ENCODE measurements around the gene PRSS2. TPM values are rescaled to one million over a fixed set of nuclear protein-coding genes. Genes with fewer than 3 reads are reported as not detected.

The PRSS2 gene
- total RNA-seq, 1 experiment from 2014 or later = 0.40 TPM

GRCh38 chr7:142790056-142790455, 19.3 kb downstream of the PRSS2 start:
- DNase-seq (no peak), ATAC-seq (no peak)
- no peaks in the 10 kb centered on the region for H3K79me2 ChIP-seq (ENCODE audit: low read length)
- no peak overlapping the region for H3K4me2 ChIP-seq (ENCODE audit: low read length)
- no peak for TF ChIP-seq EZH2phosphoT487 (IDR thresholded peaks at IDR 0.05; ENCODE audit: borderline replicate concordance, low read length)
- no peak for TF ChIP-seq CTCF (conservative IDR thresholded peaks at IDR 0.05; ENCODE audit: low read depth, low read length)
- TF ChIP-seq EZH2 (IDR thresholded peaks at IDR 0.05; ENCODE audit: low read length, unreplicated experiment) = no peak
- H3K9me3 ChIP-seq (ENCODE audit: low read length) = no peaks in the 10 kb centered on the region
- no peak overlapping the region for H2AFZ ChIP-seq (ENCODE audit: low read length)
- BruUV-seq (replicated peaks) = no TSS peak
- CTCF ChIA-PET = no interaction called here
- H4K20me1 ChIP-seq (ENCODE audit: low read length) = no peaks in the 10 kb centered on the region
- no peaks in the 10 kb centered on the region for H3K9me2 ChIP-seq (replicated peaks; ENCODE audit: low read length)
- H3K27me3 ChIP-seq (ENCODE audit: low read length) = no peaks in the 10 kb centered on the region
- H3K4me3 ChIP-seq (ENCODE audit: low read length) = no peak overlapping the region
- intact Hi-C loops (cut with micrococcal nuclease) = no loop called here
- H3K9ac ChIP-seq (ENCODE audit: low read length) = no peak overlapping the region
- H3K36me3 ChIP-seq (ENCODE audit: low read depth, low read length) = no peaks in the 10 kb centered on the region
- no peak overlapping the region for H3K27ac ChIP-seq (ENCODE audit: low read length)
- peaks cover 35% of the 10 kb centered on the region for H3K4me1 ChIP-seq (ENCODE audit: insufficient read depth, low read length)
- H3F3A ChIP-seq (ENCODE audit: low read length, unreplicated experiment) = no peaks in the 10 kb centered on the region
- POLR2A ChIA-PET (ENCODE audit: unreplicated experiment) = interaction anchor here (0.6 kb wide), 1 partner anchor 122 kb away, joined by 3 read pairs; no protein-coding TSS in a partner anchor

GRCh38 chr7:142790555-142790954, 19.8 kb downstream of the PRSS2 start:
- no peak overlapping the region for H3K4me2 ChIP-seq (ENCODE audit: low read length)
- H3K9me2 ChIP-seq (replicated peaks; ENCODE audit: low read length) = no peaks in the 10 kb centered on the region
- ATAC-seq (no peak), DNase-seq (peak; percentile 44)
- H3K9me3 ChIP-seq (ENCODE audit: low read length) = no peaks in the 10 kb centered on the region
- no peaks in the 10 kb centered on the region for H4K20me1 ChIP-seq (ENCODE audit: low read length)
- ChIA-PET POLR2A (ENCODE audit: unreplicated experiment) (interaction anchor here (0.6 kb wide), 1 partner anchor 123 kb away, joined by 3 read pairs; no protein-coding TSS in a partner anchor), CTCF (no interaction called here)
- no peaks in the 10 kb centered on the region for H3K27me3 ChIP-seq (ENCODE audit: low read length)
- no peaks in the 10 kb centered on the region for H3K36me3 ChIP-seq (ENCODE audit: low read depth, low read length)
- H3K9ac ChIP-seq (ENCODE audit: low read length) = no peak overlapping the region
- TF ChIP-seq EZH2 (IDR thresholded peaks at IDR 0.05; ENCODE audit: low read length, unreplicated experiment) (no peak), CTCF (conservative IDR thresholded peaks at IDR 0.05; ENCODE audit: low read depth, low read length) (no peak), EZH2phosphoT487 (IDR thresholded peaks at IDR 0.05; ENCODE audit: borderline replicate concordance, low read length) (no peak)
- peaks cover 2% of the 10 kb centered on the region for H3K79me2 ChIP-seq (ENCODE audit: low read length)
- no peak overlapping the region for H3K27ac ChIP-seq (ENCODE audit: low read length)
- peaks cover 40% of the 10 kb centered on the region for H3K4me1 ChIP-seq (ENCODE audit: insufficient read depth, low read length)
- no TSS peak for BruUV-seq (replicated peaks)
- intact Hi-C loops (cut with micrococcal nuclease) = no loop called here
- H2AFZ ChIP-seq (ENCODE audit: low read length) = no peak overlapping the region
- no peak overlapping the region for H3K4me3 ChIP-seq (ENCODE audit: low read length)
- H3F3A ChIP-seq (ENCODE audit: low read length, unreplicated experiment) = no peaks in the 10 kb centered on the region

GRCh38 chr7:142791502-142791901, 20.7 kb downstream of the PRSS2 start:
- no TSS peak for BruUV-seq (replicated peaks)
- H3K36me3 ChIP-seq (ENCODE audit: low read depth, low read length) = no peaks in the 10 kb centered on the region
- no peaks in the 10 kb centered on the region for H3K9me3 ChIP-seq (ENCODE audit: low read length)
- no peak overlapping the region for H2AFZ ChIP-seq (ENCODE audit: low read length)
- no peaks in the 10 kb centered on the region for H3K9me2 ChIP-seq (replicated peaks; ENCODE audit: low read length)
- peaks cover 11% of the 10 kb centered on the region for H3K79me2 ChIP-seq (ENCODE audit: low read length)
- no peaks in the 10 kb centered on the region for H3F3A ChIP-seq (ENCODE audit: low read length, unreplicated experiment)
- peaks cover 50% of the 10 kb centered on the region for H3K4me1 ChIP-seq (ENCODE audit: insufficient read depth, low read length)
- ATAC-seq = no peak
- intact Hi-C loops (cut with micrococcal nuclease) = no loop called here
- H3K27me3 ChIP-seq (ENCODE audit: low read length) = no peaks in the 10 kb centered on the region
- H3K4me3 ChIP-seq (ENCODE audit: low read length) = no peak overlapping the region
- POLR2A ChIA-PET (ENCODE audit: unreplicated experiment) = interaction anchor here (0.6 kb wide), 1 partner anchor 44 kb away, joined by 3 read pairs; no protein-coding TSS in a partner anchor
- no peak overlapping the region for H3K4me2 ChIP-seq (ENCODE audit: low read length)
- CTCF ChIA-PET = no interaction called here
- no peak overlapping the region for H3K9ac ChIP-seq (ENCODE audit: low read length)
- no peak for TF ChIP-seq EZH2 (IDR thresholded peaks at IDR 0.05; ENCODE audit: low read length, unreplicated experiment)
- no peak for TF ChIP-seq EZH2phosphoT487 (IDR thresholded peaks at IDR 0.05; ENCODE audit: borderline replicate concordance, low read length)
- no peak for TF ChIP-seq CTCF (conservative IDR thresholded peaks at IDR 0.05; ENCODE audit: low read depth, low read length)
- no peak overlapping the region for H3K27ac ChIP-seq (ENCODE audit: low read length)
- DNase-seq = no peak
- H4K20me1 ChIP-seq (ENCODE audit: low read length) = no peaks in the 10 kb centered on the region
